IPS-NIHi7 (cell line): ENCODE measurements around the gene GIMAP5.

Experiments
- DNase-seq: peaks from one replicate; pipeline ENCODE4 v3.0.0; 2012; ENCODE audit warnings: mixed read lengths; ENCODE audit errors: extremely low spot score

Gene GIMAP5

GRCh38 chr7:150735596-150736358 lies 1.4 kb upstream of the GIMAP5 start:
- DNase-seq, result peak; percentile 70

GRCh38 chr7:150736864-150737263 lies 354 bp upstream of the GIMAP5 start:
- DNase-seq, result no peak

GRCh38 chr7:150738092-150738491 lies 874 bp downstream of the GIMAP5 start:
- no peak for DNase-seq

- no peak for DNase-seq
Measured at GRCh38 chr7:150738591-150739001, 1.4 kb downstream of the GIMAP5 start.

GRCh38 chr7:150739033-150739432 lies 1.8 kb downstream of the GIMAP5 start:
- DNase-seq, result no peak

- no peak for DNase-seq
Measured at GRCh38 chr7:150740053-150740452, 2.8 kb downstream of the GIMAP5 start.

GRCh38 chr7:150742286-150742968 lies 5.2 kb downstream of the GIMAP5 start:
- DNase-seq, result no peak

- DNase-seq, result no peak
Measured at GRCh38 chr7:150744041-150744656, 6.9 kb downstream of the GIMAP5 start.

- no peak for DNase-seq
Measured at GRCh38 chr7:150745086-150745485, 7.9 kb downstream of the GIMAP5 start.

GRCh38 chr7:150745876-150746275 lies 8.7 kb downstream of the GIMAP5 start:
- DNase-seq, result no peak

- no peak for DNase-seq
Measured at GRCh38 chr7:150746921-150747320, 9.7 kb downstream of the GIMAP5 start.

- no peak for DNase-seq
Measured at GRCh38 chr7:150748376-150748775, 11.2 kb downstream of the GIMAP5 start.

GRCh38 chr7:150751702-150752101 lies 14.5 kb downstream of the GIMAP5 start:
- no peak for DNase-seq

GRCh38 chr7:150753239-150753638 lies 16.0 kb downstream of the GIMAP5 start:
- DNase-seq, result no peak

- peak; percentile 63 for DNase-seq
Measured at GRCh38 chr7:150753826-150754603, 16.8 kb downstream of the GIMAP5 start.

- no peak for DNase-seq
Measured at GRCh38 chr7:150754951-150755350, 17.7 kb downstream of the GIMAP5 start.

GRCh38 chr7:150755473-150756099 lies 18.4 kb downstream of the GIMAP5 start:
- DNase-seq, result no peak

- DNase-seq, result no peak
Measured at GRCh38 chr7:150756166-150756565, 18.9 kb downstream of the GIMAP5 start.

- no peak for DNase-seq
Measured at GRCh38 chr7:150756858-150757257, 19.6 kb downstream of the GIMAP5 start.

- DNase-seq, result no peak
Measured at GRCh38 chr7:150759479-150759878, 22.3 kb downstream of the GIMAP5 start.

GRCh38 chr7:150766334-150766709 lies 29.1 kb downstream of the GIMAP5 start:
- no peak for DNase-seq

GRCh38 chr7:150769768-150770167 lies 32.5 kb downstream of the GIMAP5 start:
- no peak for DNase-seq
